AG10803 (cell line): Measurements from ENCODE around the gene CDNF.
"Not testable (repeated sequence)": the region's sequence is repeated elsewhere in the genome, so short reads cannot be mapped to it uniquely, and the experiment has no call there.

ENCODE experiments used
- DNase-seq: peaks from one replicate; pipeline ENCODE4 v3.0.0; 2010; ENCODE audit warnings: low read depth
- H3K4me3 ChIP-seq: 2 replicates; pipeline ENCODE4 v1.5.1; 2011; ENCODE audit warnings: mild to moderate bottlenecking, low read length, control low read depth
- TF ChIP-seq, protein P1 (sequence below): conservative IDR thresholded peaks from 2 replicates; pipeline ENCODE4 v1.5.1; 2011; ENCODE audit warnings: mild to moderate bottlenecking, low read length, control low read depth, inconsistent platforms

CDNF gene

DNA sequence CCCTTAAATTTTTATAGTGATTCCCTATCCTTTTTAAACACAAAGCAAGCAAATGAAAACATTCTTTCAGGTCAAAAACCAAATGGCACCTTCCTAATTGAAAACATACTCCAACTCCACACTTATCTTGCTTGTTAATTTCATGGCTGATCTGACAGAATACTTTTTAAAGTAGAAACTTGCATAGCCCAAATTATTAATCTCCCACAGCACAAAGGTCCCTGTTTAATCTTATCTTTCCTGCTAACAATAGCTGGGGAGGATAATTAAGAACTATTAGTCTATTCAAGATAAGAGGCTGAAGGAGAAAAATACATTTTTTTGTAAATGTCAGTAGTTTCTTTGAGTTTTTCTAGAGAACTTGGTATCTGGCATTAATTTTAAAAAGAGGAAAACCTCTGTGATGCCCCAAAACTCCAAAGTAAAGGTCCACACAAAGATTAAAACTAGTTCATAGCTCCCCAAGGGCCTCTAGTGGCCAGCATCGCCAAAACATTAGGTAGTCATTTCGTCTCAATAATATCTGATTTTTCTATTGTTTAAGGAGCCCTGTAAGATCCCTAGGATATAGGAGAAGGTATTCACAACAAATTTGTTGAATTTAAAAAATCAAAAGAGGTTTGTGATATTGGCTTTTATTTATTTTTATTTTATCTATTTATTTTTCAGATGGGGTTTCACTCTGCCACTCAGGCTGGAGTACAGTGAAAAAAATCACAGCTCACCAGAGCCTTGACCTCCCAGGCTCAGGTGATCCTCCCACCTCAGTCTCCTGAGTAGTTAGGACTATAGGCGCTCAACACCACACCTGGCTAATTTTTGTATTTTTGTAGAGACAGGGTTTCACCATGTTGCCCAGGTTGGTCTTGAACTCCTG lies 14.7 kb downstream of the CDNF start:
- DNase-seq, result peak; percentile 49
- TF ChIP-seq, protein P1, sequence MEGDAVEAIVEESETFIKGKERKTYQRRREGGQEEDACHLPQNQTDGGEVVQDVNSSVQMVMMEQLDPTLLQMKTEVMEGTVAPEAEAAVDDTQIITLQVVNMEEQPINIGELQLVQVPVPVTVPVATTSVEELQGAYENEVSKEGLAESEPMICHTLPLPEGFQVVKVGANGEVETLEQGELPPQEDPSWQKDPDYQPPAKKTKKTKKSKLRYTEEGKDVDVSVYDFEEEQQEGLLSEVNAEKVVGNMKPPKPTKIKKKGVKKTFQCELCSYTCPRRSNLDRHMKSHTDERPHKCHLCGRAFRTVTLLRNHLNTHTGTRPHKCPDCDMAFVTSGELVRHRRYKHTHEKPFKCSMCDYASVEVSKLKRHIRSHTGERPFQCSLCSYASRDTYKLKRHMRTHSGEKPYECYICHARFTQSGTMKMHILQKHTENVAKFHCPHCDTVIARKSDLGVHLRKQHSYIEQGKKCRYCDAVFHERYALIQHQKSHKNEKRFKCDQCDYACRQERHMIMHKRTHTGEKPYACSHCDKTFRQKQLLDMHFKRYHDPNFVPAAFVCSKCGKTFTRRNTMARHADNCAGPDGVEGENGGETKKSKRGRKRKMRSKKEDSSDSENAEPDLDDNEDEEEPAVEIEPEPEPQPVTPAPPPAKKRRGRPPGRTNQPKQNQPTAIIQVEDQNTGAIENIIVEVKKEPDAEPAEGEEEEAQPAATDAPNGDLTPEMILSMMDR, result peak; percentile 83
- no peak overlapping the region for H3K4me3 ChIP-seq

DNA sequence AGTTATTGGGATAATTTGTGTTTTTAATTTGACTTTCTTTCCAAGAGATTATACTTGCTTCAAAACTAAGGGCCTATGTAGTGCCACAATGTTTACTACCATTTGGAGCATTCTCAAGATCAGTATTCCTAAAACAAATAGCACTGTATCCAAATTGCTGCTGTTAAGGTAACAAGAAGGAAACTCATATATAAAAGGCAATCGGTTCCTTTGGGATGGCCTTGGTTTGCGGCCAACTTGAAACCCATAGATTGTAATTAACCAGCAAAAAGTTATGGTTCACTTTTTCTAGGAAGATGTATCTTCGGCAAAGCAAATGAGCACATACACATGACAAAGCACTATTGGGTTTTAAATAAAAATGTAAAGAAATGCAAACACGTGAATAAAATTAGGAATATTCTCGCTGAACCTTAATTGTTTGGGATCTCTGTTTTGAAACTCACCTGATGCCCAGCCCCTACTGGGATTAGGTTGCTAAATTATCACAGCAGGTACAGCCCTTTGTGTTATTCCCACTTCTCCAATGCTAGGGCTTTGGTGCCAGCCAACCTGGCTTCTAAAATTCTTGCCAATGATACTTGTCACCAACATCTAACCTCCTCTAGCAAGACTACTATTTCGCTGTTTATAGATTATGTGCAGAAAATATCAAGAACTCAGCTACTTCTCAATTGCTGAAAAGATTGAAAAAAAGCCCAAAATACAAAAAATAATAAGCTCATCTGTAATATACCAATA lies 16.0 kb downstream of the CDNF start:
- TF ChIP-seq, protein P1, result no peak
- no peak overlapping the region for H3K4me3 ChIP-seq
- no peak for DNase-seq

DNA sequence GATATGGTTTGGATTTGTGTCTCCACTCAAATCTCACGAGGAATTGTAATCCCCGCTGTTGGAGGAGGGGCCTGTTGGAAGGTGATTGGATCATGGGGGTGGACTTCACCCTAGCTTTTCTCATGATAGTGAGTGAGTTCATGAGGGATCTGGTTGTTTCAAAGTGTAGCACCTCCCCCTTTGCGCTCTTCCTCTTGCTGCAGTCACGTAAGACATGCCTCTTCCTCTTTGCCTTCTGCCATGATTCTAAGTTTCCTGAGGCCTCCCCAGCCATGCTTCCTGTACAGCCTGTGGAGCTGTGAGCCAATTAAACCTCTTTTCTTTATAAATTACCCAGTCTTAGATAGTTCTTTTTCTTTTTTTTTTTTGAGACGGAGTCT lies 17.1 kb downstream of the CDNF start:
- TF ChIP-seq, protein P1, result no peak
- no peak overlapping the region for H3K4me3 ChIP-seq
- DNase-seq, result no peak

DNA sequence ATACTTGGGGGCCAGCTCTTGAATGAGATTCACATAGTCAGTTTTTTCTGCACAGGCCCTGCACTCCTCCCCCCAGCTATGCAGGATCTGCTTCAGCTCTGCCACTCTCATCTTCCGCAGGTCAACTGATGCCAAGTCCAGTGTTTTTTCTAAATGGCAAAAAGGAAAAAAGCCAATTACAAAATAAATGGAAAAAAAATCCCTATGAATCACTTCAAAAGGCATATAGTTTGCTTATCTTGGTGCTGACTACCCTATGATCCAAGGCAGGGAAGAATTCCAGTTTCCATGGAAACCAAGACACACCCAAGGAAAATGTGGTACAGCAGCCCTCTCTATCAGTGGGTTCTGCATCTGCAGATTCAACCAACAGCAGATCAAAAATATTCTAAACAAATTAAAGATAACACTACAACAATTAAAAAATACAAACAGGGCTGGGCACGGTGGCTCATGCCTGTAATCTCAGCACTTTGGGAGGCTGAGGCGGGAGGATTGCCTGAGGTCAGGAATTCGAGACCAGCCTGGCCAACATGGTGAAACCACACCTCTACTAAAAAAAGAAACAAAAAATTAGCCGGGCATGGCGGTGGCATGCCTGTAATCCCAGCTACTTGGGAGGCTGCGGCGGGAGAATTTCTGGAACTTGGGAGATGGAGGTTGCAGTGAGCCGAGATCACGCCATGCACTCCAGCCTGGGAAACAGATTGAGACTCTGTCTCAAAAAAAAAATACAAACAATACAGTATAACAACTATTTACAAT lies 17.6 kb downstream of the CDNF start:
- DNase-seq, result peak; percentile 62
- TF ChIP-seq, protein P1, result no peak
- H3K4me3 ChIP-seq, result no peak overlapping the region

GRCh38 chr10:14816717-14817116 lies 21.1 kb downstream of the CDNF start:
- H3K4me3 ChIP-seq, DNase-seq: not testable (repeated sequence)

GRCh38 chr10:14815681-14816080 lies 22.2 kb downstream of the CDNF start:
- peak; percentile 11 for DNase-seq
- no peak overlapping the region for H3K4me3 ChIP-seq
- TF ChIP-seq, protein P1, result no peak

DNA sequence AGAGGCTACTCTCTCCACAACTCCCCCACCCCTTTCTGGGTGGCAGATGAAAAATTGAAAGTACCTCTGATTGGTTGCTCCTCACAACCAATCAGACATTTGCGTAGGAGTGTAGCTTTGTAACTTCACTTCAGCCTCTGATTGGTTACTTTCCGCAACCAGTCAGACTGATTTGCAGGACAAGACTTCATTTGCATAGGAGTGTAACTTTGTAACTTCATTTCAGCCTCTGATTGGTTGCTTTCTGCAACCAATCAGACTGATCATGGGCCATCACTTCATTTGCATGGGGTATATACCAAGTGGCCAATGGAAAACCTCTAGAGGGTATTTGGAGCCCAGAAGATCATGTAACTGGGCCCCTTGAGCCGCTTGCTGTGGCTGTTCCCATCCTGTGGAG lies 25.6 kb downstream of the CDNF start:
- peak; percentile 13 for DNase-seq
- TF ChIP-seq, protein P1, result no peak
- no peak overlapping the region for H3K4me3 ChIP-seq
